Subcutaneous adipose tissue (tissue), 4 donors: ENCODE measurements around the gene ARHGDIA. TPM values are rescaled to one million over a fixed set of nuclear protein-coding genes. Genes with fewer than 3 reads are reported as not detected.

Source experiments
- CTCF ChIP-seq: fragments of 450-650 bp; IDR thresholded peaks from one replicate; pipeline ENCODE4 v1.5.1; 2016; ENCODE audit warnings: low read depth, mild to moderate bottlenecking, control low read depth, antibody characterized with exemption, moderate library complexity
- total RNA-seq, 4 donors: library from RNA; depleted of rRNA; stranded (reverse); fragments of >200 nt; gene quantifications; one replicate each; pipeline ENCODE4 v1.1.0, GENCODE V29; 2016

The ARHGDIA gene
- total RNA-seq, 4 donors from 2014 or later: 116 to 235 (median 167) TPM

- no peak for TF ChIP-seq CTCF
These were observed 1.7 kb downstream of the ARHGDIA start for GRCh38 chr17:81869221-81870130.

GRCh38 chr17:81868674-81869220 lies 2.4 kb downstream of the ARHGDIA start:
- no peak for TF ChIP-seq CTCF

- no peak for TF ChIP-seq CTCF
These were observed 3.0 kb downstream of the ARHGDIA start for GRCh38 chr17:81867991-81868673.

GRCh38 chr17:81867170-81867990 lies 3.8 kb downstream of the ARHGDIA start:
- TF ChIP-seq CTCF: no peak

GRCh38 chr17:81866440-81867169 lies 4.5 kb downstream of the ARHGDIA start:
- no peak for TF ChIP-seq CTCF

GRCh38 chr17:81865733-81866439 lies 5.3 kb downstream of the ARHGDIA start:
- TF ChIP-seq CTCF: no peak
